Left ventricle myocardium inferior (tissue), 1 donor: ENCODE measurements around the gene SIK3. TPM values are rescaled to one million over a fixed set of nuclear protein-coding genes. Genes with fewer than 3 reads are reported as not detected.

Experiments
- DNase-seq: peaks from one replicate; pipeline ENCODE4 v3.0.0-alpha.2; 2020
- H3K27ac ChIP-seq: fragments of 200-600 bp; replicated peaks from 2 replicates; pipeline ENCODE4 v1.8.0; 2021
- H3K27me3 ChIP-seq: fragments of 200-600 bp; 2 replicates; pipeline ENCODE4 v1.8.0; 2021; ENCODE audit warnings: low read depth
- H3K36me3 ChIP-seq: fragments of 200-600 bp; 2 replicates; pipeline ENCODE4 v1.8.0; 2021
- H3K4me1 ChIP-seq: fragments of 200-600 bp; 2 replicates; pipeline ENCODE4 v1.8.0; 2021
- H3K4me3 ChIP-seq: fragments of 200-600 bp; 2 replicates; pipeline ENCODE4 v1.8.0; 2021; ENCODE audit warnings: mild to moderate bottlenecking, moderate library complexity
- H3K9me3 ChIP-seq: fragments of 200-600 bp; replicated peaks from 2 replicates; pipeline ENCODE4 v1.8.0; 2021
- intact Hi-C: fragments of 100-400 bp; cut with micrococcal nuclease; formaldehyde crosslinking; loops from one replicate; pipeline ENCODE4 v1.11.0; 2022
- total RNA-seq: library from RNA; stranded (reverse); fragmentation: NEBNext Ultra II Directional; extraction: Animal tissue kit (Norgen Biotek cat#: 25700); gene quantifications from one replicate; pipeline ENCODE4 v1.2.1, GENCODE V29; 2021
- TF ChIP-seq, protein P1 (sequence below): fragments of 200-600 bp; IDR thresholded peaks from 2 replicates; pipeline ENCODE4 v1.8.0; 2021; ENCODE audit warnings: antibody characterized with exemption, mild to moderate bottlenecking, borderline replicate concordance
- donor health status: DM: no; HTN: yes; CAD: no; lungs with severe emphysema.

The SIK3 gene
- total RNA-seq, 1 donor from 2014 or later = 36.3 TPM

- Histone ChIP-seq H3K36me3 (peaks cover 43% of the 10 kb centered on the region), H3K4me1 (peaks cover 92% of the 10 kb centered on the region), H3K27ac (peak overlapping the region; percentile 76), H3K4me3 (no peak overlapping the region), H3K9me3 (no peaks in the 10 kb centered on the region), H3K27me3 (no peaks in the 10 kb centered on the region)
- TF ChIP-seq, protein P1, sequence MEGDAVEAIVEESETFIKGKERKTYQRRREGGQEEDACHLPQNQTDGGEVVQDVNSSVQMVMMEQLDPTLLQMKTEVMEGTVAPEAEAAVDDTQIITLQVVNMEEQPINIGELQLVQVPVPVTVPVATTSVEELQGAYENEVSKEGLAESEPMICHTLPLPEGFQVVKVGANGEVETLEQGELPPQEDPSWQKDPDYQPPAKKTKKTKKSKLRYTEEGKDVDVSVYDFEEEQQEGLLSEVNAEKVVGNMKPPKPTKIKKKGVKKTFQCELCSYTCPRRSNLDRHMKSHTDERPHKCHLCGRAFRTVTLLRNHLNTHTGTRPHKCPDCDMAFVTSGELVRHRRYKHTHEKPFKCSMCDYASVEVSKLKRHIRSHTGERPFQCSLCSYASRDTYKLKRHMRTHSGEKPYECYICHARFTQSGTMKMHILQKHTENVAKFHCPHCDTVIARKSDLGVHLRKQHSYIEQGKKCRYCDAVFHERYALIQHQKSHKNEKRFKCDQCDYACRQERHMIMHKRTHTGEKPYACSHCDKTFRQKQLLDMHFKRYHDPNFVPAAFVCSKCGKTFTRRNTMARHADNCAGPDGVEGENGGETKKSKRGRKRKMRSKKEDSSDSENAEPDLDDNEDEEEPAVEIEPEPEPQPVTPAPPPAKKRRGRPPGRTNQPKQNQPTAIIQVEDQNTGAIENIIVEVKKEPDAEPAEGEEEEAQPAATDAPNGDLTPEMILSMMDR = no peak
- intact Hi-C loops = no loop called here
- DNase-seq = no peak
Measured at GRCh38 chr11:116871248-116871647, 227.0 kb downstream of the SIK3 start.

- peaks cover 45% of the 10 kb centered on the region for H3K36me3 ChIP-seq
- no peaks in the 10 kb centered on the region for H3K9me3 ChIP-seq
- TF ChIP-seq, protein P1 = no peak
- peaks cover 95% of the 10 kb centered on the region for H3K4me1 ChIP-seq
- no peak overlapping the region for H3K4me3 ChIP-seq
- peak overlapping the region; percentile 76 for H3K27ac ChIP-seq
- no peaks in the 10 kb centered on the region for H3K27me3 ChIP-seq
- DNase-seq = no peak
- intact Hi-C loops = no loop called here
Measured at GRCh38 chr11:116870054-116870453, 228.2 kb downstream of the SIK3 start.

GRCh38 chr11:116869610-116870009 lies 228.6 kb downstream of the SIK3 start:
- H3K4me3 ChIP-seq = no peak overlapping the region
- H3K27ac ChIP-seq = no peak overlapping the region
- H3K27me3 ChIP-seq = no peaks in the 10 kb centered on the region
- peaks cover 95% of the 10 kb centered on the region for H3K4me1 ChIP-seq
- H3K9me3 ChIP-seq = no peaks in the 10 kb centered on the region
- H3K36me3 ChIP-seq = peaks cover 47% of the 10 kb centered on the region
- intact Hi-C loops = no loop called here
- DNase-seq = no peak
- TF ChIP-seq, protein P1 = no peak

DNA sequence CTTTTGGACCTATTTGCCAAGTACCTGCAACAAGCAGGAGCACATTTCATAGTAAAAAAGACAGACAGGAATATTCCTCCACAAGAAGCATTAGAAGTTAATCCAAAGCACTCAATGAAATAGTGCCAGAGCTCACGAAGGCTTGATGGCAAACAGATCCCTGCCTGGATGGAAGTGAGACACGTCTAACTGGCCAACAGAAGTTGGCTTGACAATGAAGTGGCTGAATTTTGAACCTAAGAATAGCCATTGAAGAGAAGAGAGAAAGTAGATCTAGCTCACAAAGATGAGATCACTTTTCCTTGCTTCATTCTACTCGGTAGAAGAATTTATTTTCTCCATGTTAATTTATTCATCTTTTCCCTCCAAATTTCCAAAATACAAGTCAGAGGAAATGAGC lies 230.2 kb downstream of the SIK3 start:
- Histone ChIP-seq H3K4me1 (peaks cover 83% of the 10 kb centered on the region), H3K27me3 (no peaks in the 10 kb centered on the region), H3K4me3 (no peak overlapping the region), H3K27ac (peak overlapping the region; percentile 59), H3K9me3 (no peaks in the 10 kb centered on the region), H3K36me3 (peaks cover 54% of the 10 kb centered on the region)
- DNase-seq = no peak
- intact Hi-C loops = no loop called here
- TF ChIP-seq, protein P1 = no peak

DNA sequence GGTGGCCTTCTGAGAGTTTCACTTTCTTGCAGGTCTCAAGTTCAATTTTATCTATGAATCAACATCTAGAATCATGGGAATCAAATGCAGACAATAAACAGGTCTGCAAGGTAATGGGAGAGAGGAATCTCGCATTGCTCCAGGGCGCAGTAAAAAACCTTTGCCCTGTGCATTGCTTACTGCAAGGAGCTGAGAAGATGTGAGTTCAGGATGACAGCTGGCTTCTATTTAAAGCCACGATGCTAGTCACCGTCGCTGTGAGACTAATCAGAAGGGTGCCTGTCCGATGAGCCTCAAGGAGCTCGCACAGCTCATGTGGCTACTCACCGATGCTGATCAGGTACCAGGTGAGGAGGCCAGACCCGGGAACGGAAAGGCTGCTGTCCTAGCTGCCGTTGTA lies 230.6 kb downstream of the SIK3 start:
- peaks cover 54% of the 10 kb centered on the region for H3K36me3 ChIP-seq
- H3K4me3 ChIP-seq = no peak overlapping the region
- H3K27ac ChIP-seq = peak overlapping the region; percentile 59
- DNase-seq = no peak
- intact Hi-C loops = no loop called here
- TF ChIP-seq, protein P1 = no peak
- H3K4me1 ChIP-seq = peaks cover 79% of the 10 kb centered on the region
- H3K27me3 ChIP-seq = no peaks in the 10 kb centered on the region
- no peaks in the 10 kb centered on the region for H3K9me3 ChIP-seq
